Chondrocyte (in vitro differentiated cells): Measurements from ENCODE around the gene CELF2. TPM values are rescaled to one million over a fixed set of nuclear protein-coding genes. Genes with fewer than 3 reads are reported as not detected.

ENCODE experiments used
- DNase-seq: peaks from one replicate; pipeline ENCODE4 v3.0.0; 2021; ENCODE audit warnings: mixed read lengths, low spot score
- H3K27ac Mint-ChIP-seq: one replicate; pipeline ENCODE4 v1.8.0; 2021; ENCODE audit warnings: mild to moderate bottlenecking, moderate library complexity, mixed read lengths; ENCODE audit not compliant: unreplicated experiment
- H3K27me3 Mint-ChIP-seq: 2 replicates; pipeline ENCODE4 v1.8.0; 2021; ENCODE audit warnings: low read depth, mixed read lengths
- H3K36me3 Mint-ChIP-seq: 2 replicates; pipeline ENCODE4 v1.8.0; 2021; ENCODE audit warnings: low read depth, mixed read lengths
- H3K4me1 Mint-ChIP-seq: 2 replicates; pipeline ENCODE4 v1.8.0; 2021; ENCODE audit warnings: low read depth, mild to moderate bottlenecking, mixed read lengths
- H3K4me3 Mint-ChIP-seq: one replicate; pipeline ENCODE4 v1.8.0; 2021; ENCODE audit warnings: mild to moderate bottlenecking, moderate library complexity, mixed read lengths; ENCODE audit not compliant: unreplicated experiment
- H3K9me3 Mint-ChIP-seq: 2 replicates; pipeline ENCODE4 v1.8.0; 2021; ENCODE audit warnings: low read depth, mixed read lengths
- CTCF ChIP-seq: fragments of 200-600 bp; sonication (generic); IDR thresholded peaks from 2 replicates; pipeline ENCODE4 v1.5.0; 2021; ENCODE audit warnings: antibody characterized with exemption, mild to moderate bottlenecking, moderate library complexity
- total RNA-seq: library from RNA; stranded (reverse); gene quantifications from 3 replicates; pipeline ENCODE4 v1.2.1, GENCODE V29; 2021

The CELF2 gene
- total RNA-seq, 1 donor from 2014 or later, result 44.3 TPM

GRCh38 chr10:11050301-11051287 lies 32.9 kb downstream of the CELF2 start:
- no peak for TF ChIP-seq CTCF
- peaks cover 9% of the 10 kb centered on the region for H3K4me1 Mint-ChIP-seq
- no peaks in the 10 kb centered on the region for H3K27me3 Mint-ChIP-seq
- H3K9me3 Mint-ChIP-seq, result no peaks in the 10 kb centered on the region
- DNase-seq, result no peak
- no peaks in the 10 kb centered on the region for H3K36me3 Mint-ChIP-seq
- peak overlapping the region; percentile 52 for H3K27ac Mint-ChIP-seq
- no peak overlapping the region for H3K4me3 Mint-ChIP-seq

- Mint-ChIP-seq H3K4me3 (no peak overlapping the region), H3K36me3 (peaks cover 3% of the 10 kb centered on the region), H3K27ac (no peak overlapping the region), H3K9me3 (peaks cover 5% of the 10 kb centered on the region), H3K4me1 (no peaks in the 10 kb centered on the region), H3K27me3 (no peaks in the 10 kb centered on the region)
- DNase-seq, result no peak
- no peak for TF ChIP-seq CTCF
Measured at GRCh38 chr10:11057018-11057417, 39.3 kb downstream of the CELF2 start.

- H3K27me3 Mint-ChIP-seq, result no peaks in the 10 kb centered on the region
- no peak overlapping the region for H3K27ac Mint-ChIP-seq
- peaks cover 6% of the 10 kb centered on the region for H3K36me3 Mint-ChIP-seq
- H3K4me1 Mint-ChIP-seq, result no peaks in the 10 kb centered on the region
- no peak for DNase-seq
- H3K4me3 Mint-ChIP-seq, result no peak overlapping the region
- H3K9me3 Mint-ChIP-seq, result peaks cover 9% of the 10 kb centered on the region
- no peak for TF ChIP-seq CTCF
Measured at GRCh38 chr10:11057448-11057847, 39.8 kb downstream of the CELF2 start.

GRCh38 chr10:11057994-11058393 lies 40.3 kb downstream of the CELF2 start:
- Mint-ChIP-seq H3K36me3 (peaks cover 6% of the 10 kb centered on the region), H3K27me3 (no peaks in the 10 kb centered on the region), H3K4me1 (no peaks in the 10 kb centered on the region), H3K27ac (no peak overlapping the region), H3K9me3 (peaks cover 9% of the 10 kb centered on the region), H3K4me3 (no peak overlapping the region)
- no peak for DNase-seq
- TF ChIP-seq CTCF, result no peak

- no peak for DNase-seq
- peaks cover 9% of the 10 kb centered on the region for H3K9me3 Mint-ChIP-seq
- H3K27me3 Mint-ChIP-seq, result no peaks in the 10 kb centered on the region
- H3K4me3 Mint-ChIP-seq, result no peak overlapping the region
- no peaks in the 10 kb centered on the region for H3K4me1 Mint-ChIP-seq
- peaks cover 6% of the 10 kb centered on the region for H3K36me3 Mint-ChIP-seq
- TF ChIP-seq CTCF, result no peak
- no peak overlapping the region for H3K27ac Mint-ChIP-seq
Measured at GRCh38 chr10:11058965-11059364, 41.3 kb downstream of the CELF2 start.
